CD4-positive, CD25-positive, alpha-beta regulatory T cell (primary cell): ENCODE results near the gene MBD3L1. TPM values are rescaled to one million over a fixed set of nuclear protein-coding genes. Genes with fewer than 3 reads are reported as not detected.

ENCODE experiments used
- ATAC-seq, 2 donors: fragments of 150-1000 bp; cut with Tn5 transposase; one replicate each; pipeline ENCODE4 v1.10.0; 2021; ENCODE audit warnings: low read depth in 2 of 2, moderate number of reproducible peaks in 2 of 2, moderate library complexity in 1 of 2
- DNase-seq, 3 donors: peaks; one replicate each; pipeline versions ENCODE4 v3.0.0 to v3.0.0-alpha.2; 2012 to 2022; ENCODE audit warnings: mixed read lengths in 1 of 3
- H3K27ac ChIP-seq: one replicate; pipeline ENCODE4 v1.7.0; 2013; ENCODE audit warnings: mild to moderate bottlenecking, low read length; ENCODE audit not compliant: insufficient read depth, poor library complexity, severe bottlenecking
- H3K27me3 ChIP-seq: one replicate; pipeline ENCODE4 v1.7.0; 2013; ENCODE audit warnings: low read length; ENCODE audit not compliant: control insufficient read depth, insufficient read depth
- H3K36me3 ChIP-seq: one replicate; pipeline ENCODE4 v1.7.0; 2013; ENCODE audit warnings: mild to moderate bottlenecking, low read length, moderate library complexity; ENCODE audit not compliant: control insufficient read depth, insufficient read depth
- H3K4me1 ChIP-seq: 2 replicates; pipeline ENCODE4 v1.7.0; 2013; ENCODE audit warnings: mild to moderate bottlenecking, low read length; ENCODE audit not compliant: insufficient read depth, control insufficient read depth, poor library complexity, severe bottlenecking
- H3K4me3 ChIP-seq: one replicate; pipeline ENCODE4 v1.7.0; 2013; ENCODE audit warnings: low read depth, mild to moderate bottlenecking, low read length, moderate library complexity
- H3K9me3 ChIP-seq, 2 experiments: 1 replicate in 1 of 2; 2 replicates in 1 of 2; pipeline ENCODE4 v1.7.0; 2013; ENCODE audit warnings: low read length in 2 of 2, mild to moderate bottlenecking in 1 of 2, moderate library complexity in 1 of 2; ENCODE audit not compliant: control insufficient read depth in 2 of 2
- H3K27ac Mint-ChIP-seq, 3 donors: one replicate each; pipeline ENCODE4 v1.8.0; 2020 to 2022; ENCODE audit warnings: mild to moderate bottlenecking in 3 of 3, mixed read lengths in 3 of 3, moderate library complexity in 2 of 3
- H3K27me3 Mint-ChIP-seq: one replicate; pipeline ENCODE4 v1.8.0; 2022; ENCODE audit warnings: mild to moderate bottlenecking, mixed read lengths
- H3K36me3 Mint-ChIP-seq: one replicate; pipeline ENCODE4 v1.8.0; 2020; ENCODE audit warnings: mixed read lengths
- H3K4me1 Mint-ChIP-seq, 4 donors: one replicate each; pipeline ENCODE4 v1.8.0; 2020 to 2022; ENCODE audit warnings: mixed read lengths in 4 of 4, mild to moderate bottlenecking in 1 of 4
- H3K4me3 Mint-ChIP-seq, 4 donors: one replicate each; pipeline ENCODE4 v1.8.0; 2020 to 2022; ENCODE audit warnings: mild to moderate bottlenecking in 4 of 4, mixed read lengths in 4 of 4, moderate library complexity in 3 of 4
- H3K9me3 Mint-ChIP-seq, 7 donors: one replicate each; pipeline ENCODE4 v1.8.0; 2020 to 2022; ENCODE audit warnings: mixed read lengths in 7 of 7, mild to moderate bottlenecking in 3 of 7, moderate library complexity in 2 of 7
- polyA plus RNA-seq, 4 donors: library from polyadenylated mRNA; unstranded; fragments of 300-500 nt; fragmentation: Illumina TruSeq; gene quantifications; one replicate each; pipeline ENCODE4 v1.2.3, GENCODE V29; 2021
- total RNA-seq: library from RNA; stranded (reverse); gene quantifications from one replicate; pipeline ENCODE4 v1.2.3, GENCODE V29; 2022

Gene MBD3L1
- total and polyA plus RNA-seq, 5 donors from 2014 or later, result not detected

- no peak overlapping the region for H3K4me3 Mint-ChIP-seq
Measured at GRCh38 chr19:8881512-8881911, 49.3 kb downstream of the MBD3L1 start.

GRCh38 chr19:8884416-8884815, 52.2 kb downstream of the MBD3L1 start:
- Histone ChIP-seq H3K4me1 (no peaks in the 10 kb centered on the region), H3K27ac (no peak overlapping the region), H3K4me3 (no peak overlapping the region), H3K9me3 (no peaks in the 10 kb centered on the region), H3K36me3 (no peaks in the 10 kb centered on the region), H3K27me3 (no peaks in the 10 kb centered on the region)
- Mint-ChIP-seq H3K9me3 (peaks cover 1 to 12% (median 7%) of the 10 kb centered on the region in 7 donors), H3K36me3 (no peaks in the 10 kb centered on the region), H3K4me1 (no peaks in the 10 kb centered on the region), H3K27me3 (no peaks in the 10 kb centered on the region), H3K27ac (no peak overlapping the region), H3K4me3 (no peak overlapping the region)
- ATAC-seq (no peak), DNase-seq (no peak)

More at GRCh38 chr19:8881512-8881911, 49.3 kb downstream of the MBD3L1 start:
- Histone ChIP-seq H3K9me3 (no peaks in the 10 kb centered on the region), H3K27me3 (no peaks in the 10 kb centered on the region), H3K4me3 (no peak overlapping the region), H3K4me1 (no peaks in the 10 kb centered on the region), H3K36me3 (no peaks in the 10 kb centered on the region), H3K27ac (no peak overlapping the region)
- Mint-ChIP-seq H3K27ac (no peak overlapping the region), H3K36me3 (peaks cover 3% of the 10 kb centered on the region), H3K27me3 (no peaks in the 10 kb centered on the region), H3K4me1 (no peaks in the 10 kb centered on the region), H3K9me3 (peaks cover 3 to 25% (median 8%) of the 10 kb centered on the region in 7 donors)
- DNase-seq (no peak), ATAC-seq (no peak)

- H3K27me3 Mint-ChIP-seq, result no peaks in the 10 kb centered on the region
- no peak overlapping the region for H3K27ac Mint-ChIP-seq
- H3K9me3 Mint-ChIP-seq, result peaks cover 0 to 7% (median 0%) of the 10 kb centered on the region in 7 donors
- no peaks in the 10 kb centered on the region for H3K36me3 ChIP-seq
- H3K9me3 ChIP-seq, result no peaks in the 10 kb centered on the region
- no peaks in the 10 kb centered on the region for H3K4me1 ChIP-seq
- no peaks in the 10 kb centered on the region for H3K27me3 ChIP-seq
- no peak overlapping the region for H3K4me3 Mint-ChIP-seq
- no peak overlapping the region for H3K4me3 ChIP-seq
- no peak overlapping the region for H3K27ac ChIP-seq
- ATAC-seq, result no peak
- H3K36me3 Mint-ChIP-seq, result no peaks in the 10 kb centered on the region
- DNase-seq, result no peak
- no peaks in the 10 kb centered on the region for H3K4me1 Mint-ChIP-seq
Measured at GRCh38 chr19:8887364-8887763, 55.2 kb downstream of the MBD3L1 start.

- no peaks in the 10 kb centered on the region for H3K4me1 Mint-ChIP-seq
- H3K4me3 ChIP-seq, result no peak overlapping the region
- no peaks in the 10 kb centered on the region for H3K4me1 ChIP-seq
- H3K27me3 Mint-ChIP-seq, result no peaks in the 10 kb centered on the region
- peaks cover 0 to 5% (median 0%) of the 10 kb centered on the region in 7 donors for H3K9me3 Mint-ChIP-seq
- no peak overlapping the region for H3K4me3 Mint-ChIP-seq
- no peak overlapping the region for H3K27ac Mint-ChIP-seq
- H3K27ac ChIP-seq, result no peak overlapping the region
- no peaks in the 10 kb centered on the region for H3K9me3 ChIP-seq
- no peaks in the 10 kb centered on the region for H3K36me3 ChIP-seq
- no peak for ATAC-seq
- DNase-seq, result no peak
- peaks cover 2% of the 10 kb centered on the region for H3K27me3 ChIP-seq
- no peaks in the 10 kb centered on the region for H3K36me3 Mint-ChIP-seq
Measured at GRCh38 chr19:8890260-8890659, 58.1 kb downstream of the MBD3L1 start.

Other genes starting within 250 kb of the MBD3L1 start
- gene ADAMTS10, start 221.7 kb upstream of the MBD3L1 start, total RNA-seq, result 17.9 TPM
- 1 to 10 TPM in 1 of 4 donors, under 1 TPM in 3; 0.42 to 1.2 (median 0.52) TPM for gene ADAMTS10, start 221.7 kb upstream of the MBD3L1 start, polyA plus RNA-seq
- not detected for gene NFILZ, start 201.7 kb upstream of the MBD3L1 start, total RNA-seq
- not detected for gene NFILZ, start 201.7 kb upstream of the MBD3L1 start, polyA plus RNA-seq
- gene ACTL9, start 133.6 kb upstream of the MBD3L1 start, total RNA-seq, result not detected
- gene ACTL9, start 133.6 kb upstream of the MBD3L1 start, polyA plus RNA-seq, result not detected
- gene OR2Z1, start 110.7 kb upstream of the MBD3L1 start, total RNA-seq, result not detected
- not detected for gene OR2Z1, start 110.7 kb upstream of the MBD3L1 start, polyA plus RNA-seq
- gene ZNF558, start 73 bp upstream of the MBD3L1 start, total RNA-seq, result 22.9 TPM
- 10 to 100 TPM in 1 of 4 donors, 1 to 10 TPM in 3; 6.1 to 11.2 (median 6.7) TPM for gene ZNF558, start 73 bp upstream of the MBD3L1 start, polyA plus RNA-seq
- gene MUC16, start 178.0 kb downstream of the MBD3L1 start, total RNA-seq, result 0.07 TPM
- not detected for gene MUC16, start 178.0 kb downstream of the MBD3L1 start, polyA plus RNA-seq